Hematopoietic multipotent progenitor cell treated with erythropoietin and hydrocortisone succinate and interleukin-3 and kit ligand, for 6 days (in vitro differentiated cells): Measurements from ENCODE around the gene AVEN.
"Not testable (repeated sequence)": the region's sequence is repeated elsewhere in the genome, so short reads cannot be mapped to it uniquely, and the experiment has no call there.

Source experiments
- DNase-seq: peaks from one replicate; pipeline ENCODE4 v3.0.0-alpha.2; 2015

AVEN gene

GRCh38 chr15:33840615-33841014 lies 198.4 kb downstream of the AVEN start:
- DNase-seq, result no peak

GRCh38 chr15:33839540-33839939 lies 199.5 kb downstream of the AVEN start:
- DNase-seq, result no peak

- DNase-seq, result no peak
These were observed 201.7 kb downstream of the AVEN start for GRCh38 chr15:33837294-33837693.

- no peak for DNase-seq
These were observed 203.9 kb downstream of the AVEN start for GRCh38 chr15:33834892-33835743.

GRCh38 chr15:33831646-33832045 lies 207.4 kb downstream of the AVEN start:
- DNase-seq, result no peak

- DNase-seq, result no peak
These were observed 208.7 kb downstream of the AVEN start for GRCh38 chr15:33830351-33830750.

GRCh38 chr15:33826201-33826600 lies 212.8 kb downstream of the AVEN start:
- DNase-seq, result no peak

GRCh38 chr15:33825453-33825852 lies 213.6 kb downstream of the AVEN start:
- no peak for DNase-seq

GRCh38 chr15:33823119-33823518 lies 215.9 kb downstream of the AVEN start:
- no peak for DNase-seq

- no peak for DNase-seq
These were observed 216.5 kb downstream of the AVEN start for GRCh38 chr15:33822479-33822878.

GRCh38 chr15:33819499-33819898 lies 219.5 kb downstream of the AVEN start:
- DNase-seq, result not testable (repeated sequence)
